Measurements from ENCODE around the gene HDAC2.
A peak's percentile ranks its signal among the peaks of the same experiment; 100 is the strongest.
"Not testable (repeated sequence)": the region's sequence is repeated elsewhere in the genome, so short reads cannot be mapped to it uniquely, and the experiment has no call there.

Gene HDAC2

GRCh38 chr6:113924312-113924723 is 46.6 kb downstream of the HDAC2 start:
- TF ChIP-seq, protein P1, sequence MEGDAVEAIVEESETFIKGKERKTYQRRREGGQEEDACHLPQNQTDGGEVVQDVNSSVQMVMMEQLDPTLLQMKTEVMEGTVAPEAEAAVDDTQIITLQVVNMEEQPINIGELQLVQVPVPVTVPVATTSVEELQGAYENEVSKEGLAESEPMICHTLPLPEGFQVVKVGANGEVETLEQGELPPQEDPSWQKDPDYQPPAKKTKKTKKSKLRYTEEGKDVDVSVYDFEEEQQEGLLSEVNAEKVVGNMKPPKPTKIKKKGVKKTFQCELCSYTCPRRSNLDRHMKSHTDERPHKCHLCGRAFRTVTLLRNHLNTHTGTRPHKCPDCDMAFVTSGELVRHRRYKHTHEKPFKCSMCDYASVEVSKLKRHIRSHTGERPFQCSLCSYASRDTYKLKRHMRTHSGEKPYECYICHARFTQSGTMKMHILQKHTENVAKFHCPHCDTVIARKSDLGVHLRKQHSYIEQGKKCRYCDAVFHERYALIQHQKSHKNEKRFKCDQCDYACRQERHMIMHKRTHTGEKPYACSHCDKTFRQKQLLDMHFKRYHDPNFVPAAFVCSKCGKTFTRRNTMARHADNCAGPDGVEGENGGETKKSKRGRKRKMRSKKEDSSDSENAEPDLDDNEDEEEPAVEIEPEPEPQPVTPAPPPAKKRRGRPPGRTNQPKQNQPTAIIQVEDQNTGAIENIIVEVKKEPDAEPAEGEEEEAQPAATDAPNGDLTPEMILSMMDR (IDR thresholded peaks at IDR 0.05; ENCODE audit: low read depth, low read length, missing control alignments): no peak
- no peak overlapping the region for H3K27ac ChIP-seq
- no peak overlapping the region for H3K4me3 ChIP-seq (ENCODE audit: low read depth, low read length)
- DNase-seq: no peak
- in situ Hi-C loops (cut with HindIII; ENCODE audit: low pct_ligation_motif_present, low sequenced_read_pairs): no loop called here
- H3K36me3 ChIP-seq (replicated peaks): no peaks in the 10 kb centered on the region
- no peaks in the 10 kb centered on the region for H3K27me3 ChIP-seq (replicated peaks)

DNA sequence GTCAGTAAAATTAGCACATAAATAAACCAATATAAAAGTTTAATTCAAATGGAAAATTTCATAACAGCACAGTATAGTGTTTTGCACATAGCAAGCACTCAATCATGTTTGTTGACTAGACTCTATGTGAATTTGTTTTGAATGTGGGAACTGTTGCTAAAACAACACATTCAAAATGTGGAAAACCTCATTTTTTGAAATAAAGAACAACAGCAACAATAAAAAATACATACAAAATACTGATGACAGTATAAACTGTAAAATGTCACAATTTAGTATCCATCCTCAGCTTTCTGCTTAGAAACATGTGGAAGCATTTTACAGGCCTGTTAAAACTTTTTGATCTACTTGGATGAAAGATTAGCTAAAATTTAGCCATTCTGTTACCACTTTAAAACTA is 47.4 kb downstream of the HDAC2 start:
- DNase-seq: no peak
- H3K27ac ChIP-seq: no peak overlapping the region
- TF ChIP-seq, protein P1 (IDR thresholded peaks at IDR 0.05; ENCODE audit: low read depth, low read length, missing control alignments): no peak
- H3K36me3 ChIP-seq (replicated peaks): no peaks in the 10 kb centered on the region
- no peak overlapping the region for H3K4me3 ChIP-seq (ENCODE audit: low read depth, low read length)
- in situ Hi-C loops (cut with HindIII; ENCODE audit: low pct_ligation_motif_present, low sequenced_read_pairs): no loop called here
- no peaks in the 10 kb centered on the region for H3K27me3 ChIP-seq (replicated peaks)

GRCh38 chr6:113921299-113921904 is 49.5 kb downstream of the HDAC2 start:
- Histone ChIP-seq H3K27me3 (replicated peaks) (no peaks in the 10 kb centered on the region), H3K36me3 (replicated peaks) (no peaks in the 10 kb centered on the region), H3K27ac (no peak overlapping the region), H3K4me3 (ENCODE audit: low read depth, low read length) (no peak overlapping the region)
- DNase-seq: no peak
- in situ Hi-C loops (cut with HindIII; ENCODE audit: low pct_ligation_motif_present, low sequenced_read_pairs): no loop called here
- TF ChIP-seq, protein P1 (IDR thresholded peaks at IDR 0.05; ENCODE audit: low read depth, low read length, missing control alignments): no peak

DNA sequence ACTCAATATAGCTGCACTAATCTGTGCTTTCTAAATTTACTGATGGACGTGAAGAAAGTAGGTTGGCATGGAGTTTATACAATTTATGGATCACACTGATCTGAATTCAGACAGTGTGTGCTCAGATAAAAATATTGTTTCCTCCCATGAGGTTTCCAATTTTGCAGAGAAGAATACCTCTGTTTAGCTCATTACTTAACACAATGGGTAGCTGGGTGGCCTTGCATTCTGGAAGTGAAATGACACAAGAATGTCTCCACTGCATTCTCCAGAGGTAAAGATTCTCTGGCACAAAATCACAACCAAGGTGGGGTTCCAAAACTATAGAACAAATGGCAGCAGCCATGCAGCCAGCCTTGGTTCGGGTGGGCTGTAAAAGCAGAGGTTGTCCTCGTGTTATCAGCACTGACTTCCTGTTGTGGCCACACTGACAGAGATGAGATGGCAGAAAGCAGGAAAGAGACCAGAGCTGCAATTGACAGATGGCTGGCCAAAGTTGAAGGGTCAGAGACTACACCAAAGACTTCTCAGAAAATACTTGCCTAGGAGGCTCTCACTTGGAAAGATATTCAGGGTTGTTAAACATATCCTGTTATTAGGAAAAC is 50.2 kb downstream of the HDAC2 start:
- TF ChIP-seq, protein P1 (IDR thresholded peaks at IDR 0.05; ENCODE audit: low read depth, low read length, missing control alignments): no peak
- Histone ChIP-seq H3K27me3 (replicated peaks) (no peaks in the 10 kb centered on the region), H3K36me3 (replicated peaks) (no peaks in the 10 kb centered on the region), H3K27ac (no peak overlapping the region), H3K4me3 (ENCODE audit: low read depth, low read length) (no peak overlapping the region)
- in situ Hi-C loops (cut with HindIII; ENCODE audit: low pct_ligation_motif_present, low sequenced_read_pairs): no loop called here
- DNase-seq: no peak

- DNase-seq; in situ Hi-C loops (cut with HindIII; ENCODE audit: low pct_ligation_motif_present, low sequenced_read_pairs); H3K27ac ChIP-seq; H3K36me3 ChIP-seq (replicated peaks); H3K27me3 ChIP-seq (replicated peaks); H3K4me3 ChIP-seq (ENCODE audit: low read depth, low read length): not testable (repeated sequence)
Measured at GRCh38 chr6:113910285-113910684, 60.7 kb downstream of the HDAC2 start.

- Histone ChIP-seq H3K36me3 (replicated peaks) (no peaks in the 10 kb centered on the region), H3K27me3 (replicated peaks) (no peaks in the 10 kb centered on the region), H3K27ac (no peak overlapping the region), H3K4me3 (ENCODE audit: low read depth, low read length) (no peak overlapping the region)
- DNase-seq: peak; percentile 69
- in situ Hi-C loops (cut with HindIII; ENCODE audit: low pct_ligation_motif_present, low sequenced_read_pairs): no loop called here
- TF ChIP-seq, protein P1 (IDR thresholded peaks at IDR 0.05; ENCODE audit: low read depth, low read length, missing control alignments): peak; percentile 48
Measured at GRCh38 chr6:113909224-113909856, 61.6 kb downstream of the HDAC2 start.
